HepG2 (cell line): ENCODE results near the gene SOX12. TPM values are rescaled to one million over a fixed set of nuclear protein-coding genes. Genes with fewer than 3 reads are reported as not detected.
A peak's percentile ranks its signal among the peaks of the same experiment; 100 is the strongest.

ENCODE experiments used
- CCAR2 ChIP-seq: fragments of 200-400 bp; formaldehyde crosslinking; optimal IDR thresholded peaks from 2 replicates; pipeline ENCODE3; 2018; ENCODE audit warnings: low read depth, mild to moderate bottlenecking, low read length, moderate library complexity
- CCDC6 ChIP-seq: sonication (generic); formaldehyde crosslinking; IDR thresholded peaks from 2 replicates; pipeline ENCODE4 v1.8.1; 2022; ENCODE audit warnings: mild to moderate bottlenecking, missing genetic modification reagents, moderate library complexity
- CSRNP2 ChIP-seq: sonication (generic); formaldehyde crosslinking; conservative IDR thresholded peaks from 2 replicates; pipeline ENCODE4 v1.8.0; 2022; ENCODE audit warnings: low read depth, missing genetic modification reagents
- DBP ChIP-seq: sonication (generic); formaldehyde crosslinking; IDR thresholded peaks from 2 replicates; pipeline ENCODE4 v1.4.0; 2020; ENCODE audit warnings: missing genetic modification reagents; ENCODE audit errors: not compliant biosample characterization
- FUBP1 ChIP-seq: sonication (generic); formaldehyde crosslinking; IDR thresholded peaks from 2 replicates; pipeline ENCODE4 v1.5.1; 2020; ENCODE audit warnings: missing genetic modification reagents, mild to moderate bottlenecking, borderline replicate concordance
- GFI1 ChIP-seq: sonication (generic); formaldehyde crosslinking; IDR thresholded peaks from 2 replicates; pipeline ENCODE4 v1.5.0; 2020; ENCODE audit warnings: missing genetic modification reagents, mild to moderate bottlenecking, borderline replicate concordance
- GLI4 ChIP-seq: sonication (generic); formaldehyde crosslinking; IDR thresholded peaks from 2 replicates; pipeline ENCODE4 v1.5.1; 2020; ENCODE audit warnings: missing genetic modification reagents, mild to moderate bottlenecking, moderate library complexity, borderline replicate concordance
- HCFC1 ChIP-seq: fragments of 150-350 bp; IDR thresholded peaks from 2 replicates; pipeline ENCODE4 v1.6.1; 2014; ENCODE audit warnings: low read depth, low read length
- MED8 ChIP-seq: sonication (generic); formaldehyde crosslinking; IDR thresholded peaks from 2 replicates; pipeline ENCODE4 v1.8.1; 2023; ENCODE audit warnings: mild to moderate bottlenecking, missing genetic modification reagents; ENCODE audit not compliant: insufficient replicate concordance
- POLR2AphosphoS2 ChIP-seq: IDR thresholded peaks from 2 replicates; pipeline ENCODE4 v1.6.1; 2011; ENCODE audit warnings: low read depth, low read length, improper control_type of control experiment
- SP1 ChIP-seq, 2 experiments: fragments of 450-650 bp in 1 of 2; sonication (generic) in 1 of 2; formaldehyde crosslinking in 1 of 2; IDR thresholded peaks; 2 replicates each; pipeline versions ENCODE4 v1.4.0 to v1.6.1; 2016 to 2020; ENCODE audit warnings: missing genetic modification reagents in 1 of 2
- ZBTB34 ChIP-seq: sonication (generic); formaldehyde crosslinking; IDR thresholded peaks from 2 replicates; pipeline ENCODE4 v1.8.0; 2022; ENCODE audit warnings: mild to moderate bottlenecking, missing genetic modification reagents
- ZBTB8A ChIP-seq: sonication (generic); formaldehyde crosslinking; IDR thresholded peaks from 2 replicates; pipeline ENCODE4 v1.4.0; 2020; ENCODE audit warnings: mild to moderate bottlenecking, low read depth, missing genetic modification reagents, borderline replicate concordance
- ZKSCAN5 ChIP-seq: sonication (generic); formaldehyde crosslinking; IDR thresholded peaks from 2 replicates; pipeline ENCODE4 v1.5.1; 2020; ENCODE audit warnings: mild to moderate bottlenecking, missing genetic modification reagents
- ZNF333 ChIP-seq: sonication (generic); formaldehyde crosslinking; IDR thresholded peaks from 2 replicates; pipeline ENCODE4 v1.4.0; 2020; ENCODE audit warnings: mild to moderate bottlenecking, missing genetic modification reagents, borderline replicate concordance
- ZNF337 ChIP-seq: sonication (generic); formaldehyde crosslinking; IDR thresholded peaks from 2 replicates; pipeline ENCODE4 v1.5.1; 2020; ENCODE audit warnings: missing genetic modification reagents, low read depth, mild to moderate bottlenecking, borderline replicate concordance
- ZNF616 ChIP-seq: sonication (generic); formaldehyde crosslinking; IDR thresholded peaks from 2 replicates; pipeline ENCODE4 v1.5.0; 2020; ENCODE audit warnings: low read depth, mild to moderate bottlenecking, missing genetic modification reagents
- ZSCAN12 ChIP-seq: sonication (generic); formaldehyde crosslinking; IDR thresholded peaks from 2 replicates; pipeline ENCODE4 v1.9.0; 2021; ENCODE audit warnings: mild to moderate bottlenecking, missing genetic modification reagents
- polyA plus RNA-seq, 8 experiments: library from polyadenylated mRNA; depleted of rRNA in 3 of 8; stranded (reverse) in 7 of 8; unstranded in 1 of 8; fragments of >200 nt; fragmentation: Illumina TruSeq in 4 of 8; extraction: Trizol in 4 of 8; gene quantifications; 2 replicates each; pipeline versions ENCODE4 v1.2.1 to v1.2.3, GENCODE V29; 2011 to 2016; ENCODE audit warnings: low read depth in 4 of 8, missing spikeins in 1 of 8, mixed read lengths in 1 of 8; ENCODE audit not compliant: insufficient read depth in 1 of 8
- total RNA-seq, 5 experiments: library from RNA; depleted of rRNA; stranded (reverse); fragments of >200 nt; fragmentation: Illumina TruSeq; extraction: Trizol; gene quantifications; 2 replicates each; pipeline ENCODE4 v1.2.3, GENCODE V29; 2016; ENCODE audit warnings: low read depth in 1 of 5
- TF ChIP-seq, protein P1 (sequence below), 2 experiments: sonication (generic) in 1 of 2; formaldehyde crosslinking in 1 of 2; IDR thresholded peaks; 2 replicates each; pipeline versions ENCODE4 v1.5.1 to v1.6.1; 2011 to 2020; ENCODE audit warnings: borderline replicate concordance in 1 of 2, low read depth in 1 of 2, low read length in 1 of 2, mild to moderate bottlenecking in 1 of 2, missing genetic modification reagents in 1 of 2, moderate library complexity in 1 of 2

Gene SOX12
- total and polyA plus RNA-seq, 2 of the 13 experiments (the other 11 are each of a cell fraction or from before 2014, with no cell fraction given), result 10.0 to 18.7 TPM

DNA sequence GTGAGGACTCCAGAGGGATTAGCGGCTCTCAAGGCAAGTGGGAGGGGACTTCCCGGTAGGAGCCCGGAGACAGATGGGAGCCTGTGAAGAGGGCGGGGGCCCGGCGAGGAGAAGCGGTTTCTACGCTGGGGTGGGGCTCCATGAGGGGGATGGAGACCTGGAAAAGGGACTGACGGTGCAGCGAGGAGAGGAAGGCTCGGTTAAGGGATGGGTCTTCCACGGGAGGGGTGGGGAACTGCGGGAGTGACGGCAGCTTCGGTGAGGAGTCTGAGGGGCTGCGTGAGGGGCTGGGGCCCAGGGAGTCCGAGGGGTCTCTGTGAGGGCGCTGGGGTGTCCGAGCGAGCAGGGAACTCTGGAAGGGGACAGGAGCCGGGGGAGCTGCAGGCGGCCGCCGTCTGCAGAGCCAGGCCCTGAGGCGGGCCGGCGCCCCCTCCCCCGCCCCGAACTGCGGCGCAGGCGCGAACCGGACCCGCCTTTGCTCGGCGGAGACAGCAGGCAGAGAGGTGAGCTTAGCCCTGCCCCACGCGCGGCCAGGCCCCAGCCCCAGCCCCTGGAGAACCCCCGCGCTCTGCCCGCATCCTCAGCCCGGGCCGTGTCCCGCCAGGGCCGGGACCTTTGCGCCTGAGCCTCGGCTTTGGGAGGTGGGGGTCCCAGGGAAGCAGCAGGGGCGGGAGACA lies 21.4 kb downstream of the SOX12 start, which contains the start of gene NRSN2 (continued):
- TF ChIP-seq ZBTB34 (CRISPR knock-in tag) (0 out of 2 replicates have a peak, but pooled peaks have one; percentile 40), GFI1 (CRISPR knock-in tag) (0 out of 2 replicates have a peak, but pooled peaks have one; percentile 58), CCDC6 (CRISPR knock-in tag) (peak; percentile 37), CSRNP2 (CRISPR knock-in tag) (no peak), HCFC1 (no peak), SP1 (IDR thresholded peaks at IDR 0.05) (no peak), SP1 (CRISPR knock-in tag; IDR thresholded peaks at IDR 0.05) (peak; percentile 70), ZBTB8A (CRISPR knock-in tag) (no peak), FUBP1 (no peak), MED8 (CRISPR knock-in tag) (peak; percentile 16), ZSCAN12 (CRISPR knock-in tag) (peak; percentile 85; the same call in 1 of the 2 replicates), POLR2AphosphoS2 (no peak), GLI4 (CRISPR knock-in tag) (no peak), ZNF333 (0 out of 2 replicates have a peak, but pooled peaks have one; percentile 15), ZKSCAN5 (CRISPR knock-in tag) (no peak), ZNF337 (no peak), DBP (CRISPR knock-in tag) (no peak), CCAR2 (no peak), ZNF616 (CRISPR knock-in tag) (0 out of 2 replicates have a peak, but pooled peaks have one; percentile 84)
- TF ChIP-seq, protein P1, sequence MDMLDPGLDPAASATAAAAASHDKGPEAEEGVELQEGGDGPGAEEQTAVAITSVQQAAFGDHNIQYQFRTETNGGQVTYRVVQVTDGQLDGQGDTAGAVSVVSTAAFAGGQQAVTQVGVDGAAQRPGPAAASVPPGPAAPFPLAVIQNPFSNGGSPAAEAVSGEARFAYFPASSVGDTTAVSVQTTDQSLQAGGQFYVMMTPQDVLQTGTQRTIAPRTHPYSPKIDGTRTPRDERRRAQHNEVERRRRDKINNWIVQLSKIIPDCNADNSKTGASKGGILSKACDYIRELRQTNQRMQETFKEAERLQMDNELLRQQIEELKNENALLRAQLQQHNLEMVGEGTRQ (IDR thresholded peaks at IDR 0.05; ENCODE audit: low read depth, low read length), result no peak
- TF ChIP-seq, protein P1 (CRISPR knock-in tag; IDR thresholded peaks at IDR 0.05; ENCODE audit: borderline replicate concordance), result no peak
